Stimulated activated CD4-positive, alpha-beta T cell treated with anti-CD3 and anti-CD28 coated beads, Interleukin-4, amount 100 ng/mL, for 1 hour (primary cell): ENCODE results near the gene PAQR5.
"Not testable (repeated sequence)": the region's sequence is repeated elsewhere in the genome, so short reads cannot be mapped to it uniquely, and the experiment has no call there.

Experiments
- DNase-seq: peaks from one replicate; pipeline ENCODE4 v3.0.0-alpha.2; 2020

Gene PAQR5, protein sequence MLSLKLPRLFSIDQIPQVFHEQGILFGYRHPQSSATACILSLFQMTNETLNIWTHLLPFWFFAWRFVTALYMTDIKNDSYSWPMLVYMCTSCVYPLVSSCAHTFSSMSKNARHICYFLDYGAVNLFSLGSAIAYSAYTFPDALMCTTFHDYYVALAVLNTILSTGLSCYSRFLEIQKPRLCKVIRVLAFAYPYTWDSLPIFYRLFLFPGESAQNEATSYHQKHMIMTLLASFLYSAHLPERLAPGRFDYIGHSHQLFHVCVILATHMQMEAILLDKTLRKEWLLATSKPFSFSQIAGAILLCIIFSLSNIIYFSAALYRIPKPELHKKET

GRCh38 chr15:69298697-69299441 lies at the start of gene PAQR5:
Gene PAQR5 (plus strand): TSS chr15:69298912. CDS start chr15:69360081, 61,169 bp downstream.
- DNase-seq = peak; percentile 21

GRCh38 chr15:69253156-69253555 lies 45.6 kb upstream of the PAQR5 start:
- DNase-seq = no peak

DNA sequence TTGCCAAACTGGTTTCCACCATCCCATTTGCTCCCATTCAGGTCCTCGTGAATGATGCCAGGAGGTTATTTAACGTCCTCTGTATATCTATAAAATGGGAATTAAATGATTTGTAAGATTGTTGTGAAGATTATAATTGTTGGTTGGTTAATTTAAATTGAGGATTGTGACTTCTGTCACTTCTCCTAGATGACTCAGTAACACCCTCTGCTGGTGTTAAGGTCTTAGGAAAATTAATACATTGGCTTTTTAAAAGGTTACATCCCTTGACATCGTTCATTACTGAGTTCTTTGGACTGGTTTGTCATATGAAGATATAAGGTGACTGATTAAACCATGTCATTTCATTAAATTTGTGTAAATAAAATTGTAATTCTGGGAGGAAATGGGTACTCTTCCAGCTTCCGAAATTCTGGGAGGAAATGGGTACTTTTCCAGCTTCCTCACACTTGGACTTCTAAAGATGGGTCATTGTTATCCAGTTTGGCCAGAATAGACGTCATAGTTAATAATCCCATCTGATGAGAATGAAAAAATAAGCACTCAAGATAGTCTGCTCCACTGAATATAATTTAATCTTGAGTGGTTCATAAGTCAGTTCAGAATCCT lies 33.3 kb upstream of the PAQR5 start:
- DNase-seq = no peak

GRCh38 chr15:69271217-69271616 lies 27.5 kb upstream of the PAQR5 start:
- no peak for DNase-seq

DNA sequence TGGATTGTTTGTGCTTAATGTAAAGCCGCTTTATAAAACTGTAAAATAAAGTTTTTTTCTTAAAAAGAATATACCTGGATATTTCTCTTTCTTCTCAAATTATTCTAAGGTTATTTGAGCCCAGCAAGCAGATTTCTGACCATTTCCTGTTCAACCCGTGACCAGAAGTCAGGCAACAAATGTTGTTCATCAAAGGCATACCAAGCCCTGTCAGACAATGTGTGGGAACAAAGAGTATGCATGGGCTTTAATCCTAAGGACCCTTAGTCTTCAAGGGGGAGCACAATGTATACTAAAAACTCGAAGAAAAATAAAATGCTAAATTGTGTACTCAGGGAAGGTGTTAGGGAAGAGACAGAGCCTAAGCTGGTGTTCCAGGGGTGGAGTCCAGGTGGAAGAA lies 26.6 kb upstream of the PAQR5 start:
- no peak for DNase-seq

DNA sequence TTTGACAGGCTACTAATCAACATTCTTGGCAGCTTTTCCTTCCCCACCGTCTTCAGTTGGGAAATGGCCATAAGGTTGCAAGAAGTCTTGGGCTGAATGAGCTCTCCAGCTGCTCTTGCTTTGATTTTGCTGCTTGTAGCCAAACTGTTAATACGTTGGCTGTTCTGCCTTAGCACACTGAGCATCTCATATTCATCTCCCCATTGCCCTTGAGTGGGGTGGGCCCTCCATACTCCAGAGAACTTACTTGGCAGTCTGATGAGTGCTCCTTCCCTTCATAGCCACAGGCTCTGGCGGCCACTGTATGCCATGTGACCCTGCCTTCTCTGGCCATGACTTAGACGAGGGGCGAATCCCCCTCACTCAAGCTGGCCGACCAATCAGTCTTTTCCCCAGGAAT lies 25.8 kb upstream of the PAQR5 start:
- DNase-seq = no peak

GRCh38 chr15:69275074-69275670 lies 23.5 kb upstream of the PAQR5 start:
- DNase-seq = no peak

DNA sequence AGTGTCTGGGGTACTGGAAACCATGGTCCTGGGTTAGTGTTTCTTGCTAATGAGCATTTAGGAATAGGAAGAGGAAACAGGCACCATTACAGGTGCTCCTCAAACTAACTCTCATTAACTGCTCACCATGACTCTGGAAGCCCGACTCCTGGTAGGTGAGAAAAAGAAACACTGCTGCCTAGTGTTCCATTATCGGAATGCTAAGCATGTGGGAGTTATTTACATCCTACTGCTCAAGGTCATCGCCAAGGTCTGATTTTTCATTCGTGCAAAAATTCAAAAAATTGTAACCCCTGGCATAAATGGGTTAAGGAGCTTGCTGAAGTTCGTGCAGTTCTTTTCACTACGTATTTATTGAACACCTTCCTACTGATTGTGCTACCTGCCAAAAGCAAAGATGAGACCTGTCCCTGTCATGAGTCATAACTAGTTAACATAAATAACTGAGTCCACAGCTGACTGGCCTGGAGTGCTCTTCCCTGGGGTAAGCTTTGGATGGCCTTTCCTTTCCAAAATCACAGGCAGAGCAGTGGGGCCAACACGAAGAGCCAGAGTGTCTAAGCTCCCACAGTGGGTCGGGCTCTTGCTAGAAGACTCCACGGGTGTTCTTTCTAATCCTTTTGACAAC lies 22.7 kb upstream of the PAQR5 start:
- no peak for DNase-seq

GRCh38 chr15:69277316-69277715 lies 21.4 kb upstream of the PAQR5 start:
- DNase-seq = no peak

- no peak for DNase-seq
Measured at GRCh38 chr15:69279636-69280035, 19.1 kb upstream of the PAQR5 start.

- DNase-seq = no peak
Measured at GRCh38 chr15:69280783-69281182, 17.9 kb upstream of the PAQR5 start.

GRCh38 chr15:69282104-69282743 lies 16.5 kb upstream of the PAQR5 start:
- no peak for DNase-seq

- DNase-seq = no peak
Measured at GRCh38 chr15:69285834-69286233, 12.9 kb upstream of the PAQR5 start.

GRCh38 chr15:69288011-69288410 lies 10.7 kb upstream of the PAQR5 start:
- DNase-seq = no peak

DNA sequence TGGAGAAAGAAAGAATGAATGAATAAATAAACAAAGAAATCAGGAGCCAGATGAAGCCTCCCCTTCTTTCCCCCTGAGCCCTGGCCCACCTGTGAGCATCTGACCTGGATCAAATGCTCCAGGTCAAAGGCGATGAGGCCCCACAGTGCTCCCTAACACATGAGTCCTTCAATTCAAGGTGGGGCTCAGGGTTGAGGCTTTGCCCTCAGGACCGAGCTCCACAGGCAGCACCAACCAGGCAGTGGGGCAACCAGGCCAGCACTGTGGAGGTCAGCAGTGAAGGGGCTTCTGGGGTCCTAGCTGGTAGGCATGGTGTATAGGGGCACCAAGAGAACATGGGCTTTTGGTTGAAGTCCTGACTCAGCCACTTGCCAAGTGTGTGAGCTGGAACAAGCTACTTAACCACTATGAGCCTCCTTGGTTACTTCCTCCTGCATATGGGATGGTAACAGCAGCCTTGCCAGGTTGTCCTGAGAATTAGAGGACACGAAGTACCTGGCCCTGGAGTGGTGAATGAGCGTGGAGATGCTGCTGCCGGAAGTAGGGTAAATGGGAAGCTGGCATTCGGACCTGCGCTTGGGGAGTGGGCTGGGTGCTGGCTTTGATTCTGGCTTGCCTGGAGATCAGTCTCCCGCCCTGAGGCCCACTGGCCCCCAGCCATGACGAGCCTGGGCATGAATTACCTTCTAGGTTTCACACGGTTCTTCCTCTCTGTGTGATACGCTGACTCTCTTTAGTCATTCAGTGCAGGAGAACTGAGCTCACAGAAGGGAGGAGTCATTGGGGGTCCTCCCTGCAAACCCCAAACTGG lies 10.0 kb upstream of the PAQR5 start:
- DNase-seq = no peak

DNA sequence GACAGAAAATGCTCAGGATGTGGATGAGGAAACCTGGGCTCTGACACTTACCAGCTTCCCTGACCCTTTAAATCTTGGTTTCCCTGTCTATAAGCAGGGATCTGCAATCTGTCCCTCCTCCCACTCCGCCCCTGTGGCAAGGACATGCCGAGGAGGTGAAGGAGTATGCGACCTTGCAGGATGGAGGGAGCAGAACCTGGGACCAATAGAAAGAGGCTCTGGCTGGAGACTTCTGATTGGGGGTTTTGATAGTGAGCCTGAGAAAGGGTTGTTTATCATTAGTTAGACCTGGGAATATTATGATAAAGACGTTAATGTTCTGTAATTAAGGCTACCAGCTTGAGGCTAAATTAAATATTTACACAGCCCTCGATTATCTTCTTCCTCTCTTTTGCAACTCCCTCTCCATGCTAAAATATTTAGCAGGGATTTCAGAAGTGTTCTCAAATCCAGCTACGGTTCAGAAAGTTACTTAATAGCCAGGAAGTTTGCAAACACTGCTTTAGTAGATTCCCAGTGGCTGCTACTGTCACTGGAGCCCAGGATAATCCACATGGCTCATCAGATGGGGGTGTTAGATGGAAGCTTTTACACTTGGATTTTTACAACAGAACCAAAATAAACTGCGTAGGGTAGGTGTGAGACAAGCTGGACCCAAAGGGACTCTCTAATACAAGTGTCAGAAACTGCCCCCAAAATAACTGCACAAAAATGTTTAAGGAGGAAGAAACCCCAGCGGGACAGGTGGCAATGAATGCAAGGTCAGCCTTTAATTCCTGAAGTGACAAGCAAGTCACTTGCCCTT lies 9.2 kb upstream of the PAQR5 start:
- no peak for DNase-seq

DNA sequence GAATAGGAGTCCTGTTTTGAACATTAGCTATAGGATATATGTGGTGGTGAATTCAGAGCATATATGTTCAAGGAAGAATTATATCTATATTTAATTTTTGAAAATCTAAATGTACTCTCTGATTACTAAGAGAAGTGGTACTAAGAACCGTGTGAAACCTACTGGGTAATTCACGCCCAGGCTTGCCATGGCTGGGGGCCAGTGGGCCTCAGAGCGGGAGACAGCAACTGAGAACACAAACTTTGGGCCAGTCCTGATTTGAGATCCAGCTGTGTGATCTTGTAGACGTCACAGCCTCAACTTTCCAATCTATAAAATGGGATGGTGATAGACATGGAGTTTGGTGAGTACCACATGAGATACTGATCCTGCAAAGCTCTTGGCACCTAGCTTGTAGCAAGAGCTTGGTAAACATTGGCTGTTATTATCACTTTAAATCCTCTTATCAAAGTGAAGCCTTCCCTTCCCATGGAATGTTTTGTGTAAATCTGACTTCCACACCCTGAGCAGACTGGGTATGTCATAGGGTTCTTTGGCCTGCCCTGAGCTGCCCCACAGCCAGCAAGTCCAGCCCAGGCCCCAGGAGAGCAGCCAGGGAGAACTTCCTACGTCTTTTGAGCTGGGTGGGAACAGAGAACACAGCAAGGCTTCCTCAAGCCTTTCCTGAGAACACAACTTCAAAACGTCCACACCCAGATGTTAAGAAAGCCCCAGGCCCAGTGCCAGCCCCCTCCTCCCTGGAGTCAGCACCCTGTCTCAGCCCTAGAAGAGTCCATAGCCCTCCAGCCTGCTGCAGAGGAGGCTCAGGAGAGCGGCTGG lies 8.2 kb upstream of the PAQR5 start:
- no peak for DNase-seq

DNA sequence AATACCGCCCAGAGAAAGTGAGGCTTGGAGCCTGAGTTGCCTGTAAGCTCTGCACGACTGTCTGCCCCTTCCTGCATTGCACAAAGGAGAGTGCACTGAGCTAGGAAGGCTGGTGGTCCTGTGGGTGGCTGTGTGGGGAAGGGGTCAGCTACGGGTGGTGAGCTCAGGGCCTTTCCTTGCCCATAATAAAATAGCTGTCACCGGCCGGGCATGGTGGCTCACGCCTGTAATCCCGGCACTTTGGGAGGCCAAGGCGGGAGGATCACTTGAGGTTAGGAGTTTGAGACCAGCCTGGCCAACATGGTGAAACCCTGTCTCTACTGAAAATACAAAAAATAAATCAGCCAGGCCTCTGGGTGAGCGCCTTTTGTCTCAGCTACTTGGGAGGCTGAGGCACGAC lies 7.1 kb upstream of the PAQR5 start:
- DNase-seq = not testable (repeated sequence)

GRCh38 chr15:69292826-69293420 lies 5.8 kb upstream of the PAQR5 start:
- no peak for DNase-seq
